Activated CD8-positive, alpha-beta memory T cell treated with anti-CD3 and anti-CD28 coated beads, Interleukin-2, amount 10 ng/mL, durations not matched to agents 7 days and 5 days (primary cell): ENCODE results near the gene MYL2. TPM values are rescaled to one million over a fixed set of nuclear protein-coding genes. Genes with fewer than 3 reads are reported as not detected.

Source experiments
- ATAC-seq: fragments of 150-1000 bp; cut with Tn5 transposase; one replicate; pipeline ENCODE4 v1.10.0; 2021; ENCODE audit warnings: moderate library complexity
- CTCF ChIA-PET: fragments of 350-600 bp; sonication (Branson Sonifier 250); formaldehyde crosslinking; loops from one replicate; lab custom pipeline; 2021; ENCODE audit warnings: antibody characterized with exemption; lab: Charles Lee
- DNase-seq: peaks from one replicate; pipeline ENCODE4 v3.0.0-alpha.2; 2020
- H3K27ac Mint-ChIP-seq: one replicate; pipeline ENCODE4 v1.8.0; 2021; ENCODE audit warnings: mild to moderate bottlenecking, mixed read lengths
- H3K27me3 Mint-ChIP-seq: one replicate; pipeline ENCODE4 v1.8.0; 2021; ENCODE audit warnings: mixed read lengths
- H3K36me3 Mint-ChIP-seq: one replicate; pipeline ENCODE4 v1.8.0; 2021; ENCODE audit warnings: mild to moderate bottlenecking, mixed read lengths
- H3K4me1 Mint-ChIP-seq: one replicate; pipeline ENCODE4 v1.8.0; 2021; ENCODE audit warnings: mixed read lengths
- H3K4me3 Mint-ChIP-seq: one replicate; pipeline ENCODE4 v1.8.0; 2021; ENCODE audit warnings: mild to moderate bottlenecking, moderate library complexity, mixed read lengths
- H3K9me3 Mint-ChIP-seq: one replicate; pipeline ENCODE4 v1.8.0; 2022; ENCODE audit warnings: low read depth, mixed read lengths
- total RNA-seq, 2 experiments: library from RNA; stranded (reverse); gene quantifications; one replicate each; pipeline ENCODE4 v1.2.3, GENCODE V29; 2021

MYL2 gene
- total RNA-seq, 2 experiments from 2014 or later: not detected

DNA sequence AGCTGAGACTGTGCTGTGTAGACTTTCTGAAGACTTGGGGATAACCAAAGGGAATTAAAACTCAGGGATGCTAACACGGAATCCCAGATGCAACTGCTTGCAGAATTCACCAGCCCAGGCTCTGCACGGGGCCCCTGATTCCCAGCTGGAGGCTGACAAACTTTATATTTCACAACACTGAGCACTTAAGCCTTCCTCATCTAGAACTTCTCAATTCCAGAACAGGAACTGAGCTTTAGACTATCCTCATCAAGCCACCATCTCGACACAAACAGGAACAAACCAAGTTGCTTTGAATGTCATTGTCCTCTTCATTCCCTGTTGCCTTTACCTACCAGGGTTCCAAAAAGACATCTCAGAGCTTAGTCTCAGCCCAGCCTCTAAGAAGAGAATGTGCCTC is 51.4 kb downstream of the MYL2 start:
- H3K4me3 Mint-ChIP-seq: no peak overlapping the region
- DNase-seq: no peak
- CTCF ChIA-PET: no interaction called here

DNA sequence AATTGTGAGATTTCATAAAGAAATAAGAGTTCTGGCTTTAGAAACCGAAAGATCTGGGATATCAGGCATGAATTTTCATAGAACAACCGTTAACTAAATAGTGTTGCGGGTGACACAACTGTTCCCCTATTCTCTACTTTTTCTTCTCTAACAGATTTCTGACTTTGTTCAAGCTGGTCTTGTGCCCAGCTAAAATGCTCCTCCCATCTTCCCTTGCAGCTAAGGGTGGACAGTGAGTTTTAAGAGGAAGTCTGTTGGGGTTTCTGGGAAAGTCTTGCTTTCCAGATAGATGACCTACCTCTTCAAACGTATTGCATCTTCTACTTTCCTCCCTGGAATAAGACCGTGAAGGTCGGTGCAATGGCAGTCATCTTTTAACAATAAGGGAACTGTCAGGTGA is 54.9 kb downstream of the MYL2 start:
- no peaks in the 10 kb centered on the region for H3K9me3 Mint-ChIP-seq
- H3K4me3 Mint-ChIP-seq: no peak overlapping the region
- ATAC-seq (no peak), DNase-seq (no peak)
- no peaks in the 10 kb centered on the region for H3K27me3 Mint-ChIP-seq
- CTCF ChIA-PET: interaction anchor here (1.2 kb wide), 1 partner anchor 20 kb away, joined by 3 read pairs; no protein-coding TSS in a partner anchor
- peaks cover 4% of the 10 kb centered on the region for H3K4me1 Mint-ChIP-seq
- H3K27ac Mint-ChIP-seq: no peak overlapping the region
- no peaks in the 10 kb centered on the region for H3K36me3 Mint-ChIP-seq

More for the DNA sequence above, 51.4 kb downstream of the MYL2 start:
- ATAC-seq: no peak
- Mint-ChIP-seq H3K27ac (no peak overlapping the region), H3K4me1 (no peaks in the 10 kb centered on the region), H3K9me3 (no peaks in the 10 kb centered on the region), H3K36me3 (no peaks in the 10 kb centered on the region), H3K27me3 (peaks cover 3% of the 10 kb centered on the region)

DNA sequence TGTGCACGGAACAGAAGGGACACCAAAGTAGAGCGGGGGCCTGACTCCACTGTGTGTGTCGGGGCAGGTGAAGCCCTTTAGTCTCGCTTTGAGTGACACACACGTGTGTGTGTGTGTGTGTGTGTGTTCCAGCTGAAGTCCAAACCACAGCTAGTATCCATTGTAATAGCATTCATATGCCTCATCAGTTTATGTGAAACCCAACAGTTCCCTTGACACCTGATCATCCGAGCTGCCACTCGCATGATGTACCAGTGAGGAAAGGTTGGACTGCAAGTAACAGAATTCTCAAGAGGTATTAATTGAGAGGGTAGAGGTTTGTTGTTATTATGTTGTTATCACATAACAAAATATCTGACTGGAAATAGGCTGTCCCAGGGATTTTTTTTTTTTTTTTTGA is 57.2 kb downstream of the MYL2 start:
- H3K9me3 Mint-ChIP-seq: no peaks in the 10 kb centered on the region
- no peak for DNase-seq
- no peak for ATAC-seq
- H3K27ac Mint-ChIP-seq: no peak overlapping the region
- CTCF ChIA-PET: no interaction called here
- H3K4me3 Mint-ChIP-seq: no peak overlapping the region
- H3K36me3 Mint-ChIP-seq: no peaks in the 10 kb centered on the region
- no peaks in the 10 kb centered on the region for H3K27me3 Mint-ChIP-seq
- H3K4me1 Mint-ChIP-seq: peaks cover 4% of the 10 kb centered on the region

DNA sequence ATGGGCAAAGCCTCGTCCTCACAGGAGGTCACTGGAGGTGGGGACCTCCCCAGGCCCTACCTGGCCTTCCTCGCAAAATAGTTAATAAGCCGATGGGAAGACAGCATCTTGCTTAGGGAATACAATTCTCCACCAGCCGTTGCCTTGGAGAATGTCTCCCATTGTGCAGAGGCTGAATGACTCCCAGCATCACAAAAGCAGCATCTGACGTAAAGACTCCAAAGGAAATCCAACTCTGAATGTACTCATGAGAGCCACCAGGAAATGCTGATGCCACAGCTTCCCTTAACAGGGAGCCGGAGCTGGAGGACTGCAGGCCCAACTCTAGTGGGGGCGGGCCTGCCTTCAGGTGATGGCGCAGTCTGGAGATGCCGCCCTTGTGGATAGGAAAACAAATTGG is 58.0 kb downstream of the MYL2 start:
- DNase-seq: no peak
- Mint-ChIP-seq H3K9me3 (no peaks in the 10 kb centered on the region), H3K4me3 (no peak overlapping the region), H3K27ac (no peak overlapping the region), H3K27me3 (no peaks in the 10 kb centered on the region), H3K36me3 (no peaks in the 10 kb centered on the region), H3K4me1 (peaks cover 4% of the 10 kb centered on the region)
- ATAC-seq: no peak
- CTCF ChIA-PET: interaction anchor here (1.5 kb wide), 1 partner anchor 26 kb away, joined by 3 read pairs; no protein-coding TSS in a partner anchor

DNA sequence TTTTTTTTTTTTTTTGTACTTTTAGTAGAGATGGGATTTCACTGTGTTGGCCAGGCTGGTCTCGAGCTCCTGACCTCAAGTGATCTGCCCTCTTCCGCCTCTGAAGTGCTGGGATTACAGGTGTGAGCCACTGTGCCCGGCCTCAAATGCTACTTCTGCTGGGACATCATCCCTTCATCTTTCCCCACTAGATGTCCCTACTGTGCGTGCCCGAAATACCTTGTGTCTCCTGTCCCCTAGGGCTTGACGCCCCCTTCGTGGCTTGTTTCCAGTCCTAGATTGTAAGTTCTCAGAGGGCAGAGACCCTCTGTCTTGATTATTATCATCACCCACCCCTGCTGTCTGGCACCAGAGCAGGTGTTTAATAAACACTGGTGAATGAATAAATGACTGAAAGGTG is 58.6 kb downstream of the MYL2 start:
- CTCF ChIA-PET: interaction anchor here (1.5 kb wide), 1 partner anchor 26 kb away, joined by 3 read pairs; no protein-coding TSS in a partner anchor
- Mint-ChIP-seq H3K9me3 (no peaks in the 10 kb centered on the region), H3K4me3 (no peak overlapping the region), H3K27me3 (no peaks in the 10 kb centered on the region), H3K27ac (no peak overlapping the region), H3K4me1 (peaks cover 4% of the 10 kb centered on the region), H3K36me3 (no peaks in the 10 kb centered on the region)
- ATAC-seq (no peak), DNase-seq (no peak)

Other genes starting within 250 kb of the MYL2 start
- 10 to 100 TPM; 11.7 to 19.9 TPM for gene HVCN1, start 231.5 kb downstream of the MYL2 start, total RNA-seq
- 100 to 1,000 TPM; 174 to 200 TPM for gene PPP1CC, start 177.7 kb downstream of the MYL2 start, total RNA-seq
- gene CCDC63, start 73.6 kb downstream of the MYL2 start, total RNA-seq: not detected
- under 1 TPM in 1 of 2 experiments, not detected in 1; 0.09 TPM for gene CUX2, start 113.6 kb upstream of the MYL2 start, total RNA-seq